Prostate gland (tissue), 2 donors: ENCODE measurements around the gene SPTBN1.

Experiments used
- POLR2A ChIP-seq: fragments of 450-650 bp; IDR thresholded peaks from one replicate; pipeline ENCODE4 v1.6.1; 2016; ENCODE audit warnings: antibody characterized with exemption, mild to moderate bottlenecking
- POLR2AphosphoS5 ChIP-seq: sonication (generic); formaldehyde crosslinking; IDR thresholded peaks from one replicate; pipeline ENCODE4 v1.6.1; 2017; ENCODE audit warnings: antibody characterized with exemption
- TF ChIP-seq, protein P1 (sequence below), 4 experiments: fragments of 200-600 bp in 2 of 4; fragments of 450-650 bp in 2 of 4; sonication (generic) in 2 of 4; IDR thresholded peaks; 1 replicate in 3 of 4; 2 replicates in 1 of 4; pipeline ENCODE4 v1.5.1; 2016 to 2019; ENCODE audit warnings: antibody characterized with exemption in 4 of 4, mild to moderate bottlenecking in 2 of 4, moderate library complexity in 2 of 4

GRCh38 chr2:54706622-54707021 is 250.5 kb downstream of the SPTBN1 start:
- TF ChIP-seq, protein P1, sequence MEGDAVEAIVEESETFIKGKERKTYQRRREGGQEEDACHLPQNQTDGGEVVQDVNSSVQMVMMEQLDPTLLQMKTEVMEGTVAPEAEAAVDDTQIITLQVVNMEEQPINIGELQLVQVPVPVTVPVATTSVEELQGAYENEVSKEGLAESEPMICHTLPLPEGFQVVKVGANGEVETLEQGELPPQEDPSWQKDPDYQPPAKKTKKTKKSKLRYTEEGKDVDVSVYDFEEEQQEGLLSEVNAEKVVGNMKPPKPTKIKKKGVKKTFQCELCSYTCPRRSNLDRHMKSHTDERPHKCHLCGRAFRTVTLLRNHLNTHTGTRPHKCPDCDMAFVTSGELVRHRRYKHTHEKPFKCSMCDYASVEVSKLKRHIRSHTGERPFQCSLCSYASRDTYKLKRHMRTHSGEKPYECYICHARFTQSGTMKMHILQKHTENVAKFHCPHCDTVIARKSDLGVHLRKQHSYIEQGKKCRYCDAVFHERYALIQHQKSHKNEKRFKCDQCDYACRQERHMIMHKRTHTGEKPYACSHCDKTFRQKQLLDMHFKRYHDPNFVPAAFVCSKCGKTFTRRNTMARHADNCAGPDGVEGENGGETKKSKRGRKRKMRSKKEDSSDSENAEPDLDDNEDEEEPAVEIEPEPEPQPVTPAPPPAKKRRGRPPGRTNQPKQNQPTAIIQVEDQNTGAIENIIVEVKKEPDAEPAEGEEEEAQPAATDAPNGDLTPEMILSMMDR (IDR thresholded peaks at IDR 0.05) = no peak
- TF ChIP-seq POLR2AphosphoS5 (no peak), POLR2A (no peak)
